SK-N-SH treated with all-trans-retinoic acid at 6 μM for 48 hours (cell line): ENCODE data around the gene ACBD4.

Experiments used
- ATAC-seq: fragments of 200-7000 bp; cut with Tn5 transposase; 3 replicates; pipeline ENCODE4 v1.9.1; 2020; ENCODE audit warnings: mild to moderate bottlenecking, moderate library complexity
- ARNTL ChIP-seq: fragments of 450-650 bp; formaldehyde crosslinking; IDR thresholded peaks from 2 replicates; pipeline ENCODE4 v1.5.0; 2020; ENCODE audit warnings: low read depth, mild to moderate bottlenecking, moderate library complexity, borderline replicate concordance
- BACH2 ChIP-seq: fragments of 250-450 bp; sonication (Bioruptor Pico); IDR thresholded peaks from 2 replicates; pipeline ENCODE4 v1.9.0; 2021; ENCODE audit warnings: mild to moderate bottlenecking, borderline replicate concordance
- CSDC2 ChIP-seq: fragments of 250-450 bp; sonication (Bioruptor Pico); IDR thresholded peaks from 2 replicates; pipeline ENCODE4 v1.5.0; 2020; ENCODE audit warnings: mild to moderate bottlenecking, moderate library complexity
- GLIS3 ChIP-seq: fragments of 250-450 bp; sonication (Bioruptor Pico); IDR thresholded peaks from 2 replicates; pipeline ENCODE4 v1.5.0; 2020; ENCODE audit warnings: mild to moderate bottlenecking, moderate library complexity
- OSR1 ChIP-seq: fragments of 250-450 bp; sonication (Bioruptor Pico); IDR thresholded peaks from 2 replicates; pipeline ENCODE4 v1.8.0; 2022; ENCODE audit warnings: moderate library complexity, mild to moderate bottlenecking, inconsistent platforms
- PPARA ChIP-seq: fragments of 250-450 bp; sonication (Bioruptor Pico); IDR thresholded peaks from 2 replicates; pipeline ENCODE4 v1.5.0; 2020; ENCODE audit warnings: mild to moderate bottlenecking, borderline replicate concordance
- RARB ChIP-seq: fragments of 250-450 bp; sonication (Bioruptor Pico); IDR thresholded peaks from 2 replicates; pipeline ENCODE4 v1.8.0; 2021; ENCODE audit warnings: mild to moderate bottlenecking, moderate library complexity
- TCF4 ChIP-seq: fragments of 250-450 bp; sonication (Bioruptor Pico); IDR thresholded peaks from 2 replicates; pipeline ENCODE4 v1.8.0; 2021; ENCODE audit warnings: mild to moderate bottlenecking, moderate library complexity, borderline replicate concordance
- TOX ChIP-seq: fragments of 250-450 bp; sonication (Bioruptor Pico); IDR thresholded peaks from 2 replicates; pipeline ENCODE4 v1.8.0; 2021; ENCODE audit warnings: mild to moderate bottlenecking, moderate library complexity, borderline replicate concordance
- ZNF70 ChIP-seq: fragments of 450-650 bp; formaldehyde crosslinking; IDR thresholded peaks from 2 replicates; pipeline ENCODE4 v1.5.0; 2020; ENCODE audit warnings: mild to moderate bottlenecking, moderate library complexity
- TF ChIP-seq, protein P1 (sequence below): fragments of 250-450 bp; sonication (Bioruptor Pico); IDR thresholded peaks from 2 replicates; pipeline ENCODE4 v1.8.0; 2020; ENCODE audit warnings: mild to moderate bottlenecking, moderate library complexity, borderline replicate concordance
- TF ChIP-seq, protein P2 (sequence below): fragments of 250-450 bp; sonication (Bioruptor Pico); IDR thresholded peaks from 2 replicates; pipeline ENCODE4 v1.5.1; 2021; ENCODE audit warnings: mild to moderate bottlenecking, moderate library complexity
- TF ChIP-seq, protein P3 (sequence below): fragments of 250-450 bp; sonication (Bioruptor Pico); IDR thresholded peaks from 2 replicates; pipeline ENCODE4 v1.8.0; 2021; ENCODE audit warnings: low read depth, mild to moderate bottlenecking, moderate library complexity, borderline replicate concordance
- TF ChIP-seq, protein P4 (sequence below): fragments of 250-450 bp; sonication (Bioruptor Pico); IDR thresholded peaks from 2 replicates; pipeline ENCODE4 v1.5.0; 2020; ENCODE audit warnings: mild to moderate bottlenecking, moderate library complexity
- TF ChIP-seq, protein P5 (sequence below): fragments of 250-450 bp; sonication (Bioruptor Pico); IDR thresholded peaks from 2 replicates; pipeline ENCODE4 v1.5.1; 2020; ENCODE audit warnings: low read depth, mild to moderate bottlenecking, moderate library complexity

The ACBD4 gene

DNA sequence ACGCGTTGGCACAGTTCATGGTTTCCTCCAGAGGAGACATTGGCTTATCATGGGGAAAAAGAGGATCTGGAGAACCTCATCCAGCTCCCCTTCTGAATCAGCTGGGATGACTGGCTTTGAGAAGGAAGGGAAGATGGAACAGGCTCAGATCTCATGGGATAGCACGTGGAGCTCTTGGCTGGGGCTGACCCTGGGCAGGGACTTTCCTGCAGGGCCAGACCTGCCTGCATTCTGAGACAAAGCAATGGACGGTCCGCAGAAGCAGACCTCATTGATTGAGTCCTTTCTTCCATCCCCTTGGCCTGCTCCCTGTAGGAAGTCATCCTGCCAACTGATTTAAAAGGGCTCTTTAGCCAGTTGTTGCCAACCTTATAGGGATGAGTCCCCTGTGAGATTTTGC is 29.4 kb upstream of the ACBD4 start:
- no peak for ATAC-seq

DNA sequence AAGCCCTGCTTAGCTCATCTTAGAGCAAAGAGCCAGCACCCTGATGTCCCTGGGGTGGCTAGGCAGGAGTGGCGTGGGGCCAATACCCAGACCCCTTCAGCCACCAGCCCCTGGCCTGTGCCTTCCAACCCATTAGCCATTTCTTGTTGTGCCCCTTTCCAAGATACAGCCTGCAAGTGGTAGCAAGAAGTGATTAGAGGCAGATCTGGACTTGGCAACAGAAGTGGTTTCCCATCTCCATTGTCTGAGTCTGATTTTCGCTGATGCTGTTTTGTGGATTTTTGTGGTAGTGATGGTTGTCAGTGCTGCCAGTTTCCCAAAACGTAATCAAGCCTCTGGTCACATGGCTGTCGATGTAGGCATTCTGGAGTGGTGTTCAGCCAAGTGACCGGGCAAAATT is 28.9 kb upstream of the ACBD4 start:
- no peak for TF ChIP-seq OSR1
- TF ChIP-seq, protein P1, sequence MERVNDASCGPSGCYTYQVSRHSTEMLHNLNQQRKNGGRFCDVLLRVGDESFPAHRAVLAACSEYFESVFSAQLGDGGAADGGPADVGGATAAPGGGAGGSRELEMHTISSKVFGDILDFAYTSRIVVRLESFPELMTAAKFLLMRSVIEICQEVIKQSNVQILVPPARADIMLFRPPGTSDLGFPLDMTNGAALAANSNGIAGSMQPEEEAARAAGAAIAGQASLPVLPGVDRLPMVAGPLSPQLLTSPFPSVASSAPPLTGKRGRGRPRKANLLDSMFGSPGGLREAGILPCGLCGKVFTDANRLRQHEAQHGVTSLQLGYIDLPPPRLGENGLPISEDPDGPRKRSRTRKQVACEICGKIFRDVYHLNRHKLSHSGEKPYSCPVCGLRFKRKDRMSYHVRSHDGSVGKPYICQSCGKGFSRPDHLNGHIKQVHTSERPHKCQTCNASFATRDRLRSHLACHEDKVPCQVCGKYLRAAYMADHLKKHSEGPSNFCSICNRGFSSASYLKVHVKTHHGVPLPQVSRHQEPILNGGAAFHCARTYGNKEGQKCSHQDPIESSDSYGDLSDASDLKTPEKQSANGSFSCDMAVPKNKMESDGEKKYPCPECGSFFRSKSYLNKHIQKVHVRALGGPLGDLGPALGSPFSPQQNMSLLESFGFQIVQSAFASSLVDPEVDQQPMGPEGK = no peak
- no peak for TF ChIP-seq GLIS3 (CRISPR knock-in tag)
- TF ChIP-seq BACH2 (CRISPR knock-in tag) = no peak
- no peak for TF ChIP-seq PPARA (CRISPR knock-in tag)
- TF ChIP-seq, protein P2, sequence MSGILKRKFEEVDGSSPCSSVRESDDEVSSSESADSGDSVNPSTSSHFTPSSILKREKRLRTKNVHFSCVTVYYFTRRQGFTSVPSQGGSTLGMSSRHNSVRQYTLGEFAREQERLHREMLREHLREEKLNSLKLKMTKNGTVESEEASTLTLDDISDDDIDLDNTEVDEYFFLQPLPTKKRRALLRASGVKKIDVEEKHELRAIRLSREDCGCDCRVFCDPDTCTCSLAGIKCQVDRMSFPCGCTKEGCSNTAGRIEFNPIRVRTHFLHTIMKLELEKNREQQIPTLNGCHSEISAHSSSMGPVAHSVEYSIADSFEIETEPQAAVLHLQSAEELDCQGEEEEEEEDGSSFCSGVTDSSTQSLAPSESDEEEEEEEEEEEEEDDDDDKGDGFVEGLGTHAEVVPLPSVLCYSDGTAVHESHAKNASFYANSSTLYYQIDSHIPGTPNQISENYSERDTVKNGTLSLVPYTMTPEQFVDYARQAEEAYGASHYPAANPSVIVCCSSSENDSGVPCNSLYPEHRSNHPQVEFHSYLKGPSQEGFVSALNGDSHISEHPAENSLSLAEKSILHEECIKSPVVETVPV (CRISPR knock-in tag) = no peak
- ATAC-seq = no peak

More for the DNA sequence above, 29.4 kb upstream of the ACBD4 start:
- TF ChIP-seq TOX (CRISPR knock-in tag) = no peak
- no peak for TF ChIP-seq TCF4 (CRISPR knock-in tag)
- TF ChIP-seq, protein P3, sequence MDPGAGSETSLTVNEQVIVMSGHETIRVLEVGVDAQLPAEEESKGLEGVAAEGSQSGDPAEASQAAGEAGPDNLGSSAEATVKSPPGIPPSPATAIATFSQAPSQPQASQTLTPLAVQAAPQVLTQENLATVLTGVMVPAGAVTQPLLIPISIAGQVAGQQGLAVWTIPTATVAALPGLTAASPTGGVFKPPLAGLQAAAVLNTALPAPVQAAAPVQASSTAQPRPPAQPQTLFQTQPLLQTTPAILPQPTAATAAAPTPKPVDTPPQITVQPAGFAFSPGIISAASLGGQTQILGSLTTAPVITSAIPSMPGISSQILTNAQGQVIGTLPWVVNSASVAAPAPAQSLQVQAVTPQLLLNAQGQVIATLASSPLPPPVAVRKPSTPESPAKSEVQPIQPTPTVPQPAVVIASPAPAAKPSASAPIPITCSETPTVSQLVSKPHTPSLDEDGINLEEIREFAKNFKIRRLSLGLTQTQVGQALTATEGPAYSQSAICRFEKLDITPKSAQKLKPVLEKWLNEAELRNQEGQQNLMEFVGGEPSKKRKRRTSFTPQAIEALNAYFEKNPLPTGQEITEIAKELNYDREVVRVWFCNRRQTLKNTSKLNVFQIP (CRISPR knock-in tag) = no peak
- no peak for TF ChIP-seq ARNTL (CRISPR knock-in tag)
- no peak for TF ChIP-seq BACH2 (CRISPR knock-in tag)
- TF ChIP-seq, protein P1 = no peak
- no peak for TF ChIP-seq CSDC2 (CRISPR knock-in tag)
- TF ChIP-seq ZNF70 = no peak

DNA sequence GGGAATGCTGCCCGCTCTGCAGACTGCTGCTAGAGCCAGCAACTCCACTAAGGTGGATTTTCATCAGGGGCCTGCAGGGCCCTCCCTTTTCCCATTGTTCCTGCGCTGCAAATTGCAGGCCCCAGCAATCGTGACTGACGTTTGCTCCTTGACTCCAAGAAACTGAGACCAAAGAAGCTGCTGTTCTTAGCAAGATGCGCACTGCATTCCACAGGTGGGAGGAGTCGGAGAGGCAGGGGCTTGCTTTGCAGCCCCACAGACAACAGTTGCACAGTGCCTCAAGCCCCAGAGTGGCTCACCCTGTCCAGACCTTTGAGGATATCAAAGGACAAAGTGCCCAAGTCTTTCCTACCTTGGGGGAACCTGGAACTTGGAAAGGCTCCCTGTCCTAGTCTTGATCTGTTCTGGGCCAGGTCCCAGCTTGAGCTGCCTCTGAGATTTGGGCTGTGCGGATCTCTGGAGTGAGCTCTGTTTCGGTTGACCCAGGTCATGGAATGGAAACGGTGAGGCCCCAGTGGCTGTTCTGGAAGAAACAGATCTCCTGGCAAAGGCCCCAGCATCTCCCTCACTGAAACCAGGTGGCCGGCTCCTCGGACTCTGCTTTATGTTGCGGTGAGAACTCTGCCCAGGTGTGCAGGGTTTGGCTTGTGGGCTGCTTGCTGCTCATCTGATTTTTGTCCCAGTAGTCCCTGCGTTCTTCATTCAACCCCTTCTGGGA is 28.0 kb upstream of the ACBD4 start:
- no peak for TF ChIP-seq GLIS3 (CRISPR knock-in tag)
- no peak for TF ChIP-seq CSDC2 (CRISPR knock-in tag)
- TF ChIP-seq, protein P4, sequence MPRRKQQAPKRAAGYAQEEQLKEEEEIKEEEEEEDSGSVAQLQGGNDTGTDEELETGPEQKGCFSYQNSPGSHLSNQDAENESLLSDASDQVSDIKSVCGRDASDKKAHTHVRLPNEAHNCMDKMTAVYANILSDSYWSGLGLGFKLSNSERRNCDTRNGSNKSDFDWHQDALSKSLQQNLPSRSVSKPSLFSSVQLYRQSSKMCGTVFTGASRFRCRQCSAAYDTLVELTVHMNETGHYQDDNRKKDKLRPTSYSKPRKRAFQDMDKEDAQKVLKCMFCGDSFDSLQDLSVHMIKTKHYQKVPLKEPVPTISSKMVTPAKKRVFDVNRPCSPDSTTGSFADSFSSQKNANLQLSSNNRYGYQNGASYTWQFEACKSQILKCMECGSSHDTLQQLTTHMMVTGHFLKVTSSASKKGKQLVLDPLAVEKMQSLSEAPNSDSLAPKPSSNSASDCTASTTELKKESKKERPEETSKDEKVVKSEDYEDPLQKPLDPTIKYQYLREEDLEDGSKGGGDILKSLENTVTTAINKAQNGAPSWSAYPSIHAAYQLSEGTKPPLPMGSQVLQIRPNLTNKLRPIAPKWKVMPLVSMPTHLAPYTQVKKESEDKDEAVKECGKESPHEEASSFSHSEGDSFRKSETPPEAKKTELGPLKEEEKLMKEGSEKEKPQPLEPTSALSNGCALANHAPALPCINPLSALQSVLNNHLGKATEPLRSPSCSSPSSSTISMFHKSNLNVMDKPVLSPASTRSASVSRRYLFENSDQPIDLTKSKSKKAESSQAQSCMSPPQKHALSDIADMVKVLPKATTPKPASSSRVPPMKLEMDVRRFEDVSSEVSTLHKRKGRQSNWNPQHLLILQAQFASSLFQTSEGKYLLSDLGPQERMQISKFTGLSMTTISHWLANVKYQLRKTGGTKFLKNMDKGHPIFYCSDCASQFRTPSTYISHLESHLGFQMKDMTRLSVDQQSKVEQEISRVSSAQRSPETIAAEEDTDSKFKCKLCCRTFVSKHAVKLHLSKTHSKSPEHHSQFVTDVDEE = no peak
- TF ChIP-seq, protein P2 (CRISPR knock-in tag) = no peak
- TF ChIP-seq, protein P3 (CRISPR knock-in tag) = no peak
- TF ChIP-seq, protein P5, sequence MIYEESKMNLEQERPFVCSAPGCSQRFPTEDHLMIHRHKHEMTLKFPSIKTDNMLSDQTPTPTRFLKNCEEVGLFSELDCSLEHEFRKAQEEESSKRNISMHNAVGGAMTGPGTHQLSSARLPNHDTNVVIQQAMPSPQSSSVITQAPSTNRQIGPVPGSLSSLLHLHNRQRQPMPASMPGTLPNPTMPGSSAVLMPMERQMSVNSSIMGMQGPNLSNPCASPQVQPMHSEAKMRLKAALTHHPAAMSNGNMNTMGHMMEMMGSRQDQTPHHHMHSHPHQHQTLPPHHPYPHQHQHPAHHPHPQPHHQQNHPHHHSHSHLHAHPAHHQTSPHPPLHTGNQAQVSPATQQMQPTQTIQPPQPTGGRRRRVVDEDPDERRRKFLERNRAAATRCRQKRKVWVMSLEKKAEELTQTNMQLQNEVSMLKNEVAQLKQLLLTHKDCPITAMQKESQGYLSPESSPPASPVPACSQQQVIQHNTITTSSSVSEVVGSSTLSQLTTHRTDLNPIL (CRISPR knock-in tag) = no peak
- TF ChIP-seq OSR1 = no peak
- TF ChIP-seq RARB (CRISPR knock-in tag) = no peak
- TF ChIP-seq, all 23 proteins: peak for 0
- no peak for ATAC-seq
